NCI-H82 treated with DMSO at 0.1 percent for 48 hours (cell line): ENCODE measurements around the gene ARL4D.
"Not testable (repeated sequence)": the region's sequence is repeated elsewhere in the genome, so short reads cannot be mapped to it uniquely, and the experiment has no call there.

Source experiments
- DNase-seq: peaks from one replicate; lab custom pipeline; 2025; ENCODE audit not compliant: unreplicated experiment; lab: John Stamatoyannopoulos, UW

Gene ARL4D

GRCh38 chr17:43419375-43419882 is 20.6 kb downstream of the ARL4D start:
- DNase-seq = not testable (repeated sequence)

DNA sequence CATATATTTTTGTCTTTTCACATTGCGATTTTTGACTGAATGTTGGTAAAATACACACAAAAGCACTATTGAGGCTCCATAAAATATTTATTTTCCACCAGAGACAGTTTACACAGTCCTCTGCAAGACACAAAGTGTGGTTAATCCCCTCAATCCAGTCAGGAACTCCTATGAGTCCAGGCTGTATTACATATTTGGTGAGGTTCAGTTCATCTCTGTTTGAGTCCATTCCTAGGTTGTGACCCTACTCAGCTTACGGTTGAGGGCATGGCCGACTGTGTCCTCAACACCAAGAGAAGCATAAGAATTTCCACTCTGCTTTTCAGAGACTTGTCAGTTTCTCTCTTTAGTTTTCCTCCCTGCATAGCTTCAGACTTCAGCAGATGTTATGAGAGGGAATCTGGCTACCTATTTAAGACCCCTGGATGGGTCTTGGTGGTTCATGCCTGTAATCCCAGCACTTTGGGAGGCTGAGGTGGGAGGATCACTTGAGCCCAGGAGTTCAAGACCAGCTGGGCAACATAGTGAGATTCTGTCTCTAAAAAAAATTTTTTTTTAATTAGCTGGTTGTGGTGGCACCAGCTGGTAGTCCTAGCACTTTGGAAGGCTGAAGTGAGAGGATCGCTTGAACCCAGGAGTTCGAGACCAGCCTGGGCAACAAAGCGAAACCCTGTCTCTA is 25.1 kb downstream of the ARL4D start:
- DNase-seq = no peak

DNA sequence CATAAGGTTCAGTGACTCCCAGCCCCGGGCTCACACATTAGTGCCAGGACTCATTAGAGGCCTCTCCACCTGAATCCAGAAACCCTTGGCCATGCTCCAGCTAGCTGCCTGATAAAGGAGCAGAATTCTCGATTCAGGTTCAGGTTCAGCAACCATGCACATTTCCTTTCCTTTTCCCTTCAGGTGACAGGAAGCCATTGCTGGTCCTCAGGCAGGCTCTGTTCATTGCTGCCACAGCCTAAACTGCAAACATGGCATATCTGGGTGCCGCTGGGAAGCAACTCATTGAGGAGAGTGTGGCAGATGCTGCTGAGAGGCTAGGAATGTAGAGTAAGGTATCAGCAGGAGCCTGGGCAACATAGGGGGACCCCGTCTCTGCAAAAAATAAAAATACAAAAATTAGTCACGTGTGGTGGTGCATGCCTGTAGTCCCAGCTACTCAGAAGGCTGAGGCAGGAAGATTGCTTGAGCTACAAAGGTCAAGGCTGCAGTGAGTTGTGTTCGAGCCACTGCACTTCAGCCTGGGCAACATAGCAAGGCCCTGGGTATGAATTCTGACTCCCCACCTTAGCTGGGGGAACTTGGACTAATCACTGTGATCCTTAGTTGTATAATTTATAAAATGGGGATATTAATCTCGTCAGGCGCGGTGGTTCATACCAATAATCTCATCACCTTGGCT is 28.7 kb downstream of the ARL4D start:
- DNase-seq = no peak

DNA sequence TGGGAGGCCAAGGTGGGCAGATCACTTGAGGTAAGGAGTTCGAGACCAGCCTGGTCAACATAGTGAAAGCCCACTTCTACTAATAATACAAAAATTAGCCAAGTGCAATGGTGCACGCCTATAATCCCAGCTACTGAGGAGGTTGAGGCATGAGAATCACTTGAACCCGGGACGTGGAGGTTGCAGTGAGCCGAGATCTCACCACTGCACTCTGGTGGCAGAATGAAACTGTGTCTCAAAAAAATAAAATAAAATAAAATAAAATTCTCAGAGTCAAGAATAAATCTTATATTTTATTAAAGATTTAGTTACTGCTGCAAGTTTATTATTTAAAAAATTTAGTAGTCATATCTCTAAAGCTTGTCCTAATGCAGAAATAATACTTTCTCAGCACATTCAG is 29.7 kb downstream of the ARL4D start:
- no peak for DNase-seq

DNA sequence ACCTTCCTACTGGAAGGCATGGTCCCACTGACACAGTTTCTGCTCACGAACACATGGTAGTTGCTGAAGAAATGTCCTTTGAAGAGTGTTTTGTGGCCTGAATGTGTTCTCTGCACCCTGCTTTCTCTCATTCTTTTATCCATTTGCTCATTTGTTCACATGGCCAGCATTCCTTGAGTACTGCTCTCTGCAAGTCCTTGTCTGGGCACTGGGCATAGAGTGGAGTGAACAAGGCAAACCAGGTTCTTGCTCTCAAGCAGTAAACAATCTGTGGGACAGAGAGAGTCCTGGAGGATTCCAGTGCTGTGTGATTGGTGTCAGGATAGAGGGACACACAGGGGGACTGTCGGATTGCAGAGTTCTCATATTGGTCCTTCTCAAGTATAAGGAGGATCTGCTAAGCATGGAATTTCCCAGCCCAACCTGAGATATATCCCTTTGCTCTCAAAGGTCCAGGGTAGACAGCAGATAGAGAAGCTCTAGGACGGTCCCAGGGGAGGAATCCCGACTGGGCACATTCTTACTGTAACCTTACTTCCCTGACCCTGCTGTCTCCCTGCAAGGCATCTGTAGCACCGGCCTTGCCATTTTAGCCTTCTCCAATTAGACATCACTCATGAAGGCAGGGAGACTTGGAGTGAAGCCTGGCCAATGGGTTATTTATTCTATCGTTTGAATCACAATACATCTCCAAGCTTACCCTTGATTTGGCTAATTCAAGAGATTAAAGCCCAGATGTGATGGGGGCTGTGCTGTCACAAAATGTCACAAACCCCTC is 32.3 kb downstream of the ARL4D start:
- DNase-seq = peak; percentile 52

DNA sequence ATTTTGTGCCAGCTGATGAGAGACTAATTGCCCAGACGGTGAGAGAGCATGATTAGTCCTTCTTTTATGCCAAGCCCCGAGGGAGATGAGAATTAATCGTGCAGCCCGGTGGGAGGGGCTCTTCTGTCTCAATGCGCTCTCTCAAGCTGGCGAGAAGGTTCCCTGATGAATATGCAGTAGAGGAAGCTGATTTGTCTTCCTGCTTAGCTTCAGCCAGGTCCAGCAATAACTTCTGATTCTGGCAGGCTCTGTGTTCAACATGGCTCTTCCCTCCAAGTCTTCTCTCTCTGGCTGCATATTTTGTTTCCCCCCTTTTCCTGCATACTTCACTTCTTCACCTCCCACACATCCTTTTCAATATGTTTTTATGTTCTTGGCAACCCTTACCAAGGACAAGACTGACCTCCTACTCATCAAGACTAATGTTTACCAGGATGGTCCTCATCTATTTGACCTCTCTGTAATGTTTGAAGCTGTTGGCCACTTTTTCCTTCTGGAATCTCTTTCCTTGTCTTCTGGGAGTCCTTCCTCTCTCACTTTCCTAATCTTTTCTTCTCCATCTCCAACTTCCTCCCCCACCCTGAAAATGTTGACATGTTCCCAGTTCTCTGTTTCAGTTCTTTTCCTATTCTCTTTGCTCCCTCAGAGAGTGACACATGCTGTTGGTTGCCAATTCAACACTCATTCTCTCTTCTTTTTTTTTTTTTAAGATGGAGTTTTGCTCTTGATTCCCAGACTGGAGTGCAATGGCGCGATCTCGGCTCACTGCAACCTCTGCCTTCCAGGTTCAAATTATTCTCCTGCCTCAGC is 33.1 kb downstream of the ARL4D start:
- DNase-seq = no peak

- no peak for DNase-seq
These were observed 36.1 kb downstream of the ARL4D start for GRCh38 chr17:43434902-43435319.

GRCh38 chr17:43437756-43438155 is 39.0 kb downstream of the ARL4D start:
- no peak for DNase-seq

DNA sequence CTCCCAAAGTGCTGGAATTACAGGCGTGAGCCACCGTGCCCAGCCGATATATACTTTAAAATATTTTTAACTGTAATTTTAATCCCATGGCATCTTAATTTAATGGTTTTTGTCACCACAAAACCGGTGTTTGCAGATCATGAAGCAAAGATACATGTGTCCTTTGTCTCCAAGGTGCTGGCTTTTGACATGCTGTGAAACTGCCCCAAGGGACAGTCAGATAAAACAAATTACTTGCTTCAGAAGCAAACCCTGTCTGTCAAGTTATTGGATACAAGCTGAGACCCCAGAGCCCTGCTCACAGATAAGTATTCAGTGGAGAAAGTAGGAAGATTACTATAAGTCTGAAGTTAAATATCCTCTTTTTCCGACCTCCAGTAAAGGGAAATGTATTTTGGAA is 39.8 kb downstream of the ARL4D start:
- peak; percentile 61 for DNase-seq

GRCh38 chr17:43439041-43439440 is 40.2 kb downstream of the ARL4D start:
- peak; percentile 68 for DNase-seq

- no peak for DNase-seq
These were observed 43.9 kb downstream of the ARL4D start for GRCh38 chr17:43442711-43443110.

GRCh38 chr17:43443381-43443780 is 44.6 kb downstream of the ARL4D start:
- no peak for DNase-seq

DNA sequence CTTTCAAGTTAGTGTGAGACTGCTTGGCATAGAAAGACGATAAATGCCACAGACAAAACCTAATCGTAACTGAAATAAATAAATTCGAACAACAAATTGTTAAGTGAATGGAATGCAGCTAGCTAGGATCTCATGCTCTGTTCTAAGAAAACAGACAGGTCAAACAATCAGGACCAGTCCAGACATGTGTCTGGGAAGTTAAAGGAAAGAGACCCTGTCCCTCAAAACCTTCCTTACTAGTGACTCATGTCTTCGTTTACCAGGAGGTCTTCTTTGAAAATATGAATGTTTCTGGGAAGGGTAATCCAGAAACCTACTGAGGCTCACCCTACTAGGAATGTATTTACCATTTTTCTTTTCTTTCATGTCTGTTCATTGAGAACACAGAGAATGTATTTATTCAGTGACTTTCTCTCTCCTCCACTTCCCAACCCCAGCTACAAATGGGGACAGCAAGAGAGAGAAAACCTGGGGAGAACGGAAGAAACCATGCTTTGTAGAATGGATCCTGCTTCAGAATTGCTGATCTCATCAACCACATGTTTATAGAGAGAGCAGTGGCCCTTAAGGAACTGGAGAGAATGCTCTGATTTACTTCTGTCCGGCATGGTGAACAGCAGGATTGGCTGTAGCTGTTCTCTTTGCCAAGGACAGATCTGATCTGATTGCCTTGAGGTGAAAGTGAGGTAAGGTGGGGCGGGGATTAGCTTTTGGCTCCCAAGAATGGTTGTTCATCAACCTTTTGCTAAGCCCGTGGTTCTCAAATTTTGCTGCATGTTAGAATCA is 45.6 kb downstream of the ARL4D start:
- DNase-seq = no peak

GRCh38 chr17:43445009-43445589 is 46.3 kb downstream of the ARL4D start:
- DNase-seq = no peak

DNA sequence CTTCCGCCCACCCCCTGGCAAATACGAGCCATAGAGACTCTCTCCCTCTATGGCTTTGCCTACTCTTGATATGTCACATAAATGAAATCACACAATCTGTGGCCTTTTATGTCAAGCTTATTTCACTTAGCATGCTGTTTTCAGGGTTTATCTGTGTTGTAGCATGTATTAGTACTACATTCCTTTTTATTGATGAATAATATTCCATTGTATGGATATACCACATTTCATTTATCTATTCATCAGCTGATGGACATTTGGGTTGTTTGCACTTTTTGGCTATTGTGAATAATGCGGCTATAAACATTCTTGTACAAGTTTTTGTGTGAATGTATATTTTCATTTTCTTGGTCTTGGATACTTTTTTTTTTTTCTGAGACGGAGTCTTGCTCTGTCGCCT is 48.0 kb downstream of the ARL4D start:
- DNase-seq = no peak

- DNase-seq = no peak
These were observed 50.1 kb downstream of the ARL4D start for GRCh38 chr17:43448720-43449469.

DNA sequence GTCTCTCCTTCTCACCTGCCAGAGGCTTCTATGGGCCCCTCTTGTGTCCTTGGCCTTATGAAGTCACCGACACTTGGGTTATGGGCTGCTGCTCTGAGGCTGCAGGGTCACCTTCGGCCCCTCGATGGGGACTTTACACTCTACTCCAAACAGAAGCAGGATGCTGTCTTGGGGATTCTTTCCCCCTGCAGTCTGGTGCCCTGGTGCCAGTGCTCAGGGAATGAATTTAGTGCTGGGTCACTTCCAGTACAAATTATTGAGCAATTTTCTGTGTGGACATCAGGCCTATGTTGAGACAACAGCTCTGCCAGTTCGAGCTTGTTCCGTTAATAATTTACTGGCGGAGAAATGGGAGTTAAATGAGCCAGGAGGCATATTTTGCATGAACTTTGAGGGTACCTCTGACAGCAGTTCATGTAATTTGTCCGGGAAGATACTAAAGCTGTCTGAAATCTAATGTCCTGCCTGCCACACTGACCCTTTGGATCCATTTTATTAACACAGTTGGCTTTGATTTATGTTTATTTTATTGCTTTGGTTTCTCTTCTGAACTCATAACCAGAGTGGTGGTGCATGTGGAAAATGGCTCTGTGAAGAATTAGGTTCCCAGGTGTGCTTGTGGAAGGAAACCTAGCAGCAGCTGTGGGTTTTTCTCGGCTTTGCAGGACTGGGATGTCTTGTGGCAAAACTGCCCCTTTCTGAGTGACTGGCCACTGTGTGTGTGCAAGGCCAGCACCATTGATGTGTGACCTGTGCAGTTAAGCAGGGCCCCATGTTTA is 50.9 kb downstream of the ARL4D start:
- DNase-seq = no peak
